GM23248 (cell line): Measurements from ENCODE around the gene SERINC2.

ENCODE experiments used
- EZH2 ChIP-seq: fragments of 200-600 bp; sonication (generic); IDR thresholded peaks from 2 replicates; pipeline ENCODE4 v1.6.1; 2018; ENCODE audit warnings: antibody characterized with exemption, mild to moderate bottlenecking; ENCODE audit not compliant: insufficient read depth, poor library complexity, severe bottlenecking
- EZH2phosphoT487 ChIP-seq: fragments of 200-600 bp; sonication (generic); IDR thresholded peaks from 2 replicates; pipeline ENCODE4 v1.6.1; 2018; ENCODE audit warnings: antibody characterized with exemption, moderate library complexity, mild to moderate bottlenecking, low read depth; ENCODE audit not compliant: insufficient read depth

GRCh38 chr1:31441073-31441472, 28.1 kb downstream of the SERINC2 start:
- no peak for TF ChIP-seq EZH2
- TF ChIP-seq EZH2phosphoT487, result no peak
